ENCODE measurements around the gene MACROD2.

MACROD2 gene

GRCh38 chr20:14783766-14784165, 788.5 kb downstream of the MACROD2 start:
- no peak for DNase-seq (ENCODE audit: low read depth)
- TF ChIP-seq, protein P1, sequence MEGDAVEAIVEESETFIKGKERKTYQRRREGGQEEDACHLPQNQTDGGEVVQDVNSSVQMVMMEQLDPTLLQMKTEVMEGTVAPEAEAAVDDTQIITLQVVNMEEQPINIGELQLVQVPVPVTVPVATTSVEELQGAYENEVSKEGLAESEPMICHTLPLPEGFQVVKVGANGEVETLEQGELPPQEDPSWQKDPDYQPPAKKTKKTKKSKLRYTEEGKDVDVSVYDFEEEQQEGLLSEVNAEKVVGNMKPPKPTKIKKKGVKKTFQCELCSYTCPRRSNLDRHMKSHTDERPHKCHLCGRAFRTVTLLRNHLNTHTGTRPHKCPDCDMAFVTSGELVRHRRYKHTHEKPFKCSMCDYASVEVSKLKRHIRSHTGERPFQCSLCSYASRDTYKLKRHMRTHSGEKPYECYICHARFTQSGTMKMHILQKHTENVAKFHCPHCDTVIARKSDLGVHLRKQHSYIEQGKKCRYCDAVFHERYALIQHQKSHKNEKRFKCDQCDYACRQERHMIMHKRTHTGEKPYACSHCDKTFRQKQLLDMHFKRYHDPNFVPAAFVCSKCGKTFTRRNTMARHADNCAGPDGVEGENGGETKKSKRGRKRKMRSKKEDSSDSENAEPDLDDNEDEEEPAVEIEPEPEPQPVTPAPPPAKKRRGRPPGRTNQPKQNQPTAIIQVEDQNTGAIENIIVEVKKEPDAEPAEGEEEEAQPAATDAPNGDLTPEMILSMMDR (conservative IDR thresholded peaks at IDR 0.05; ENCODE audit: low read depth, low read length): no peak
- H3K4me3 ChIP-seq (ENCODE audit: low read length): no peak overlapping the region

DNA sequence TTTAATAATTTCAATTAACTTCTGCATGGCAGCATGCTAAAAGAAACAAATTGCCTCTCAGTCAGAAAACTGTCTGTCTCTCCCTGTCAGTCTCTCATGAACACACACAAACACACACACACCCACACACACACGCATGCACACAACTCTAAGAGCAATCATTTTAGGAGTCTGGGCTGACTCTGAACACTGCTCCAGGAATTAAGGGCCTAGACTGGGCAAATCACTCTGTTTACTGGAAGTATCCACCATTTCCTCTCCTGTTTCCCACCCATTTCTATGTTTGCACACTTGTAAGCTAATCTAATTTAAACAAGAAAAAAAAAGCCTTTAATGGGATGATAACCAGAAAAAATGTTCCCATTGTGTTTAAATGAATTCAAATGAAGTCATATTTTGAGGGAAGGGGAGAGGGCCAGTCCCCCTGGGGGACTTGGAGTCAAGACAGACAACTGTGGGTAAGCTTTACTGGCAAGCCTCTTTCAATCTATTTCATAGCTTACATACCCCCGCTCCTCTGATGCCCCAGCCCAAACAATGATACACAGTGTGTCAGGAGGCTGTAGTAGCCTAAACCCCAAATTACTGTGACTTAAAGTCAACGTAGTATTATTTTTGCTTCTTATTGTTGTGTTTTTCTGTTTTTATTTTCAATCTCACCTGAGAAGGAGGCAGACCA, 789.9 kb downstream of the MACROD2 start:
- TF ChIP-seq, protein P1 (conservative IDR thresholded peaks at IDR 0.05; ENCODE audit: low read depth, low read length): no peak
- DNase-seq (ENCODE audit: low read depth): no peak
- no peak overlapping the region for H3K4me3 ChIP-seq (ENCODE audit: low read length)

GRCh38 chr20:14790190-14790589, 794.9 kb downstream of the MACROD2 start:
- no peak overlapping the region for H3K4me3 ChIP-seq (ENCODE audit: low read length)
- TF ChIP-seq, protein P1 (conservative IDR thresholded peaks at IDR 0.05; ENCODE audit: low read depth, low read length): no peak
- DNase-seq (ENCODE audit: low read depth): no peak

DNA sequence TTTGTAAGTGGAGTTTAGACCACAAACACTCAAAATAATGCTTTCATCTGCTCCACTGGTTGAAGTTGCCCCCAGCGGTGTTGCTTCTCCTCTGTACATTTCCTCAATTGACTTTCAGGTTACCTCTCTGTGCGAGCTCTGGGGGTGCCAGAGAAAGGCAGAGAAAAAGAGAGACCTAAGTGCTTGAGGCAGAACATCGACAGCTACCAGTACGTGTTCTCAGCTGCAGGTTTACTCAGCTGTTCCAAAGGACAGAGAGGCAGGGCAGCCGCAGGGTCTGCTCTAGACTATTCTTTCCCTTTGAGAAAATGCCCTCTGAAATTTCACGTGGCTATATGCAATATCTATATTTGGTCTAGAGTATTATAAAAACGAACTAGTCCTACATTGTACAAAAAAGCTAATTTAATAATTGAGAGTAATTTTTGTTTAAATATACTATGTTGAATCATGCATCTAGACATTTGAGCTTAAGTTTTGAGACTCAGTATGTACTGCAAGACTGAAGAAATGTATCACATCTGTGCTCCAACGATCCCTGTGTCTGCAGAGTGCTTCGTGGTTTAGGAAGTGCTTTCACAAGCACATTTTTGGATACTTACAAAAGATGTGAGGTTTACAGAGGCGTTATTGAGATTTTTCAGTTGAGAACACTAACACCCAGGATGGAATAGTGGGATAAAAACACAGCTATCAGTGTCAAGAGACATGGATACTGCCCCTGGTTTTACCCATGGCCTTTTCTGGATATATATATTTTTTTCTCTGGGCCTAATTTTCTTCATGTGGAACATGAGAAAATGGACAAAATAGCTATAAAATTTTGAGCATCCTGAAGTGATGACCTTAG, 795.7 kb downstream of the MACROD2 start:
- no peak for DNase-seq (ENCODE audit: low read depth)
- H3K4me3 ChIP-seq (ENCODE audit: low read length): no peak overlapping the region
- TF ChIP-seq, protein P1 (conservative IDR thresholded peaks at IDR 0.05; ENCODE audit: low read depth, low read length): no peak

- TF ChIP-seq, protein P1 (conservative IDR thresholded peaks at IDR 0.05; ENCODE audit: low read depth, low read length): no peak
- no peak overlapping the region for H3K4me3 ChIP-seq (ENCODE audit: low read length)
- no peak for DNase-seq (ENCODE audit: low read depth)
Measured at GRCh38 chr20:14792915-14793314, 797.6 kb downstream of the MACROD2 start.

- no peak for DNase-seq (ENCODE audit: low read depth)
- TF ChIP-seq, protein P1 (conservative IDR thresholded peaks at IDR 0.05; ENCODE audit: low read depth, low read length): no peak
- H3K4me3 ChIP-seq (ENCODE audit: low read length): no peak overlapping the region
Measured at GRCh38 chr20:14799545-14800216, 804.4 kb downstream of the MACROD2 start.

All from retinal pigment epithelial cell (primary cell).